ENCODE results near the gene COL24A1.

Gene COL24A1

GRCh38 chr1:86069757-86070145, 86.8 kb downstream of the COL24A1 start:
- no peaks in the 10 kb centered on the region for H3K9me2 ChIP-seq (ENCODE audit: low read depth, low read length)
- H3K9me3 ChIP-seq (ENCODE audit: low read length), result no peaks in the 10 kb centered on the region
- no peaks in the 10 kb centered on the region for H4K20me1 ChIP-seq (ENCODE audit: insufficient read depth, low read length)
- H3K4me2 ChIP-seq (ENCODE audit: low read length), result no peak overlapping the region
- H3K4me3 ChIP-seq (ENCODE audit: low read depth, low read length, poor library complexity, severe bottlenecking), result no peak overlapping the region
- no peaks in the 10 kb centered on the region for H3K79me2 ChIP-seq (ENCODE audit: insufficient read depth, low read length)
- no peak overlapping the region for H3K27ac ChIP-seq (ENCODE audit: low read depth, low read length, poor library complexity, severe bottlenecking)
- H2AFZ ChIP-seq (ENCODE audit: low read length), result no peak overlapping the region
- H3K9ac ChIP-seq (ENCODE audit: low read length), result no peak overlapping the region
- no peaks in the 10 kb centered on the region for H3K36me3 ChIP-seq (ENCODE audit: insufficient read depth, low read length)
- TF ChIP-seq CTCF (IDR thresholded peaks at IDR 0.05; ENCODE audit: low read length) (no peak), EZH2 (IDR thresholded peaks at IDR 0.05; ENCODE audit: borderline replicate concordance, low read length) (no peak)
- no peaks in the 10 kb centered on the region for H3K27me3 ChIP-seq (ENCODE audit: insufficient read depth, low read length)
- H3F3A ChIP-seq (ENCODE audit: insufficient read depth, low read length), result no peaks in the 10 kb centered on the region
- no peaks in the 10 kb centered on the region for H3K4me1 ChIP-seq (ENCODE audit: insufficient read depth, low read length, severe bottlenecking)

GRCh38 chr1:86068841-86069756, 87.5 kb downstream of the COL24A1 start:
- no peak for TF ChIP-seq CTCF (IDR thresholded peaks at IDR 0.05; ENCODE audit: low read length)
- TF ChIP-seq EZH2 (IDR thresholded peaks at IDR 0.05; ENCODE audit: borderline replicate concordance, low read length), result no peak
- H3K79me2 ChIP-seq (ENCODE audit: insufficient read depth, low read length), result no peaks in the 10 kb centered on the region
- no peaks in the 10 kb centered on the region for H3K36me3 ChIP-seq (ENCODE audit: insufficient read depth, low read length)
- H3K27me3 ChIP-seq (ENCODE audit: insufficient read depth, low read length), result no peaks in the 10 kb centered on the region
- H3K9me3 ChIP-seq (ENCODE audit: low read length), result no peaks in the 10 kb centered on the region
- no peak overlapping the region for H3K4me2 ChIP-seq (ENCODE audit: low read length)
- H3K9ac ChIP-seq (ENCODE audit: low read length), result no peak overlapping the region
- no peaks in the 10 kb centered on the region for H3K4me1 ChIP-seq (ENCODE audit: insufficient read depth, low read length, severe bottlenecking)
- H3K4me3 ChIP-seq (ENCODE audit: low read depth, low read length, poor library complexity, severe bottlenecking), result no peak overlapping the region
- no peak overlapping the region for H2AFZ ChIP-seq (ENCODE audit: low read length)
- H3K27ac ChIP-seq (ENCODE audit: low read depth, low read length, poor library complexity, severe bottlenecking), result no peak overlapping the region
- H3K9me2 ChIP-seq (ENCODE audit: low read depth, low read length), result no peaks in the 10 kb centered on the region
- no peaks in the 10 kb centered on the region for H3F3A ChIP-seq (ENCODE audit: insufficient read depth, low read length)
- no peaks in the 10 kb centered on the region for H4K20me1 ChIP-seq (ENCODE audit: insufficient read depth, low read length)

- Histone ChIP-seq H3F3A (ENCODE audit: insufficient read depth, low read length) (no peaks in the 10 kb centered on the region), H3K4me3 (ENCODE audit: low read depth, low read length, poor library complexity, severe bottlenecking) (no peak overlapping the region), H3K36me3 (ENCODE audit: insufficient read depth, low read length) (no peaks in the 10 kb centered on the region), H3K79me2 (ENCODE audit: insufficient read depth, low read length) (no peaks in the 10 kb centered on the region), H4K20me1 (ENCODE audit: insufficient read depth, low read length) (no peaks in the 10 kb centered on the region), H3K9ac (ENCODE audit: low read length) (no peak overlapping the region), H3K9me2 (ENCODE audit: low read depth, low read length) (no peaks in the 10 kb centered on the region), H2AFZ (ENCODE audit: low read length) (no peak overlapping the region), H3K27ac (ENCODE audit: low read depth, low read length, poor library complexity, severe bottlenecking) (no peak overlapping the region), H3K27me3 (ENCODE audit: insufficient read depth, low read length) (no peaks in the 10 kb centered on the region), H3K4me1 (ENCODE audit: insufficient read depth, low read length, severe bottlenecking) (no peaks in the 10 kb centered on the region), H3K9me3 (ENCODE audit: low read length) (no peaks in the 10 kb centered on the region), H3K4me2 (ENCODE audit: low read length) (no peak overlapping the region)
- TF ChIP-seq EZH2 (IDR thresholded peaks at IDR 0.05; ENCODE audit: borderline replicate concordance, low read length) (no peak), CTCF (IDR thresholded peaks at IDR 0.05; ENCODE audit: low read length) (no peak)
Observed at GRCh38 chr1:86068271-86068721, 88.3 kb downstream of the COL24A1 start.

All from OCI-LY1 (cell line).